SK-N-SH treated with all-trans-retinoic acid at 6 μM for 48 hours (cell line): ENCODE results near the gene NATD1.

Experiments used
- ARNTL ChIP-seq: fragments of 450-650 bp; formaldehyde crosslinking; IDR thresholded peaks from 2 replicates; pipeline ENCODE4 v1.5.0; 2020; ENCODE audit warnings: low read depth, mild to moderate bottlenecking, moderate library complexity, borderline replicate concordance
- BACH2 ChIP-seq: fragments of 250-450 bp; sonication (Bioruptor Pico); IDR thresholded peaks from 2 replicates; pipeline ENCODE4 v1.9.0; 2021; ENCODE audit warnings: mild to moderate bottlenecking, borderline replicate concordance
- CSDC2 ChIP-seq: fragments of 250-450 bp; sonication (Bioruptor Pico); IDR thresholded peaks from 2 replicates; pipeline ENCODE4 v1.5.0; 2020; ENCODE audit warnings: mild to moderate bottlenecking, moderate library complexity
- CSRNP3 ChIP-seq: fragments of 250-450 bp; sonication (Bioruptor Pico); IDR thresholded peaks from 2 replicates; pipeline ENCODE4 v1.5.1; 2021; ENCODE audit warnings: mild to moderate bottlenecking, moderate library complexity
- GLIS3 ChIP-seq: fragments of 250-450 bp; sonication (Bioruptor Pico); IDR thresholded peaks from 2 replicates; pipeline ENCODE4 v1.5.0; 2020; ENCODE audit warnings: mild to moderate bottlenecking, moderate library complexity
- ISL1 ChIP-seq: fragments of 250-450 bp; sonication (Bioruptor Pico); IDR thresholded peaks from 2 replicates; pipeline ENCODE4 v2.1.2; 2022; ENCODE audit warnings: mild to moderate bottlenecking, moderate library complexity
- PPARA ChIP-seq: fragments of 250-450 bp; sonication (Bioruptor Pico); IDR thresholded peaks from 2 replicates; pipeline ENCODE4 v1.5.0; 2020; ENCODE audit warnings: mild to moderate bottlenecking, borderline replicate concordance
- RARB ChIP-seq: fragments of 250-450 bp; sonication (Bioruptor Pico); IDR thresholded peaks from 2 replicates; pipeline ENCODE4 v1.8.0; 2021; ENCODE audit warnings: mild to moderate bottlenecking, moderate library complexity
- TCF4 ChIP-seq: fragments of 250-450 bp; sonication (Bioruptor Pico); IDR thresholded peaks from 2 replicates; pipeline ENCODE4 v1.8.0; 2021; ENCODE audit warnings: mild to moderate bottlenecking, moderate library complexity, borderline replicate concordance
- ZC3H10 ChIP-seq: fragments of 250-450 bp; sonication (Bioruptor Pico); IDR thresholded peaks from 2 replicates; pipeline ENCODE4 v1.5.1; 2021; ENCODE audit warnings: mild to moderate bottlenecking, moderate library complexity
- ZFP3 ChIP-seq: fragments of 250-450 bp; sonication (Bioruptor Pico); IDR thresholded peaks from 2 replicates; pipeline ENCODE4 v1.5.0; 2020; ENCODE audit warnings: mild to moderate bottlenecking, moderate library complexity
- ZNF70 ChIP-seq: fragments of 450-650 bp; formaldehyde crosslinking; IDR thresholded peaks from 2 replicates; pipeline ENCODE4 v1.5.0; 2020; ENCODE audit warnings: mild to moderate bottlenecking, moderate library complexity

GRCh38 chr17:21193031-21193430, 60.2 kb downstream of the NATD1 start:
- no peak for TF ChIP-seq ZFP3 (CRISPR knock-in tag)
- TF ChIP-seq CSDC2 (CRISPR knock-in tag): no peak
- no peak for TF ChIP-seq BACH2
- TF ChIP-seq RARB (CRISPR knock-in tag): no peak
- no peak for TF ChIP-seq CSRNP3
- no peak for TF ChIP-seq GLIS3 (CRISPR knock-in tag)
- no peak for TF ChIP-seq TCF4 (CRISPR knock-in tag)
- no peak for TF ChIP-seq ARNTL (CRISPR knock-in tag)
- TF ChIP-seq ZC3H10 (CRISPR knock-in tag): no peak
- no peak for TF ChIP-seq ISL1 (CRISPR knock-in tag)
- no peak for TF ChIP-seq PPARA
- TF ChIP-seq ZNF70 (CRISPR knock-in tag): no peak
